GM19240 (cell line): Measurements from ENCODE around the gene VIT.

Experiments used
- DNase-seq: peaks from one replicate; pipeline ENCODE4 v3.0.0; 2011; ENCODE audit warnings: low spot score; ENCODE audit not compliant: insufficient read length

The VIT gene

GRCh38 chr2:36696533-36696932 lies at the start of gene VIT:
Gene VIT (plus strand): TSS chr2:36696707. CDS start chr2:36716371, 19,664 bp downstream.
- no peak for DNase-seq

- DNase-seq = peak; percentile 8
These were observed 46.3 kb upstream of the VIT start for GRCh38 chr2:36650031-36650829.

GRCh38 chr2:36653155-36653554 lies 43.4 kb upstream of the VIT start:
- DNase-seq = no peak

- no peak for DNase-seq
These were observed 42.4 kb upstream of the VIT start for GRCh38 chr2:36653967-36654694.

- DNase-seq = no peak
These were observed 41.1 kb upstream of the VIT start for GRCh38 chr2:36655453-36655852.

- DNase-seq = no peak
These were observed 38.8 kb upstream of the VIT start for GRCh38 chr2:36657703-36658102.

GRCh38 chr2:36658277-36658748 lies 38.2 kb upstream of the VIT start:
- DNase-seq = no peak

- no peak for DNase-seq
These were observed 37.3 kb upstream of the VIT start for GRCh38 chr2:36659218-36659617.

GRCh38 chr2:36659872-36660312 lies 36.6 kb upstream of the VIT start:
- no peak for DNase-seq

GRCh38 chr2:36662638-36663037 lies 33.9 kb upstream of the VIT start:
- no peak for DNase-seq

- no peak for DNase-seq
These were observed 33.2 kb upstream of the VIT start for GRCh38 chr2:36663295-36663694.

- no peak for DNase-seq
These were observed 32.4 kb upstream of the VIT start for GRCh38 chr2:36663851-36664695.

GRCh38 chr2:36664696-36665076 lies 31.8 kb upstream of the VIT start:
- DNase-seq = no peak

GRCh38 chr2:36667931-36668330 lies 28.6 kb upstream of the VIT start:
- no peak for DNase-seq

GRCh38 chr2:36670881-36671595 lies 25.5 kb upstream of the VIT start:
- no peak for DNase-seq

- no peak for DNase-seq
These were observed 24.8 kb upstream of the VIT start for GRCh38 chr2:36671731-36672130.

GRCh38 chr2:36672199-36672598 lies 24.3 kb upstream of the VIT start:
- DNase-seq = no peak

- DNase-seq = no peak
These were observed 20.8 kb upstream of the VIT start for GRCh38 chr2:36675579-36676282.

GRCh38 chr2:36676364-36676763 lies 20.1 kb upstream of the VIT start:
- DNase-seq = no peak

GRCh38 chr2:36677386-36677785 lies 19.1 kb upstream of the VIT start:
- no peak for DNase-seq
